Erythroblast (primary cell): Measurements from ENCODE around the gene ZMPSTE24.
"Not testable (repeated sequence)": the region's sequence is repeated elsewhere in the genome, so short reads cannot be mapped to it uniquely, and the experiment has no call there.

ENCODE experiments used
- DNase-seq, 2 experiments: peaks; one replicate each; lab custom pipeline; 2025; lab: John Stamatoyannopoulos, UW
- GATA1 ChIP-seq: IDR thresholded peaks from 2 replicates; pipeline ENCODE4 v1.6.1; 2011; ENCODE audit warnings: low read depth, mild to moderate bottlenecking, control low read depth, low read length, moderate library complexity
- POLR2A ChIP-seq: IDR thresholded peaks from 2 replicates; pipeline ENCODE4 v1.6.1; 2011; ENCODE audit warnings: mild to moderate bottlenecking, low read length

The ZMPSTE24 gene

DNA sequence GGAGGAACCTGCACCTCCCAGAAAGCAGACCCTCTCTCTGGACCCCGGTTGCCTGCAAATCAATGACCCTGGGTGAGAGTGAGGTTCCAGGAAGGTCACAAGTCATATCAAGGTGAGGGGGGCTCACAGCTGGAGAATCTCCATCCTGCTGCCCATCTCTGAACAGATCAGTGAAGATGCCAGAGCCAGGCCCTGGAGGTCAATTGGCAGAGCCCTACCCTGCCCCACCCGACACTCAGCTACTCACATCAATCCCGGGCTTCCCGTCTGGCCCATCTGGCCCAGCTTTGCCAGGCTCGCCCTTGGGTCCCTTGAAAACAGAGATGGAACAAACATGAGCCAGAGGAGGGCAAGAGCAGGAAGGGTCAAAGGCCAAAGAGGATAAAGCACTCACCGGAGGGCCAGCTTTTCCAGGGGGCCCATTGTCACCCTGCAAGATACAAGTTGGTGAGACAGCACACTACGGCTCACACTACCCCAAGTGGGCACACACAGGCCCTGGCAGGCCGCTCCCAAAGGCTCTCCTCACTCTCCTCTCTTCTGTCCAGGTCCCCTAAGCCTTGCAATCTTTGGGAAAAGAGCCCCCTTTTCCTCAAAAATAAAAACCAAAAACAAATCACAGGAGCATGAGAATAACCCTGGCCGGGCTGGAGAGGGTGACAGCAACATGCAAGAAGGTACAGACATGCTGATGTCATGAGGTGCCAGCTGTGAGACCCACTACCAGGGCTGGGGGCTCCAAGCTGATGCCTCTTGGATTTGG lies 56.1 kb downstream of the ZMPSTE24 start:
- DNase-seq, result peak in 1 of 2 experiments; percentile 41
- TF ChIP-seq GATA1 (no peak), POLR2A (no peak)

DNA sequence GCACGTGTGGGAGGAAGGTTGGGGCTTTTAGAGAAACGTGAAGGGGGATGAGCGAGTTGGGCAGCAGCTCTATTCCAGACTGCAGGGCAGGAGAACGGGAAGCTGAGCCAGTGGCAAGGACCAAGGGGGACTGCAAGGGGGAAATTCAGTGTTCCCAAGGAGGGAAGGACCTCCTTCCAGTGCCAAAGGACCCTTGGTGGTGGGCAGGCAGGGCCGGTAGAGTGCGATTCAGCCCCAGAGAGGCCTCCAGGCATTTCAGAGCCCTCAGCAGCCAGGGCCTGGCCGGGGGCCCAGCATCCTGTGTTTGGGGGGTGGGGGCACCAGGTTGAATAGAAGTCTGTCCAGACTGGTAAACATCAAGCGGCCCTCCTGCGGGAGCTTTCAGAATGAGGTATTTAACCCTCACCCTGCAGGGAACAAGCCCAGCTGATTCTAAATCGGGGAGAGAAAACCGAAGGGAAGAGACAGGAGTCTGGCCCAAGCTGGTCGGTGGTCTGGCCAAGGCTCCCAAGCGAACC lies 56.7 kb downstream of the ZMPSTE24 start:
- TF ChIP-seq GATA1 (no peak), POLR2A (no peak)
- DNase-seq, result no peak

DNA sequence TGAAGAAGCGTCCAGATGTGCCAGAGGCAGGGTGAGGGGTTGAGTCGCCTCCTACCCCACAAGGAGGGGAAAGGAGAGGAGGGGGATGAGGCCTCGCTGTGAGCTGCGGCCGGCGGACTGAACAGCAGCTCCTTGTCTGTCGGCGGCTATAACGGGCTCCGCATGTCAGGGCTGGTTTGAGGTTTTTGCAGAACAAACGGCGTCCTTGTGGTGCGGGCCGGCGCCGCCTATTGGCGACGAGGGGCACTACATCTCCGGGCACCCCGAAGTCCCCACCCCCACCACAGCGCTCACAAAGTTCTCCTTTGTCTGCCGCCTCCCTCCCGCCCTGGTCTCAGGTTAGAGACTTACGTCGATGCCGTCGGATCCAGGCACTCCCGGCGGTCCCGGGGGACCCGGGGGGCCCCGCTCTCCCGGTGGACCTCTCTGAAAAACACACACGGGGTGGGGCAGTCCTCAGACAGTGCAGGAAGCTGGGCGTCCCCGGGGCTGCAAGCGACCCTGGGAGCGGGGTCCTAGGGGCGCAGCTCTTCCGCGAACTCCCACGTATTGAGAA lies 57.3 kb downstream of the ZMPSTE24 start:
- peak; percentile 89 to 93 for DNase-seq

DNA sequence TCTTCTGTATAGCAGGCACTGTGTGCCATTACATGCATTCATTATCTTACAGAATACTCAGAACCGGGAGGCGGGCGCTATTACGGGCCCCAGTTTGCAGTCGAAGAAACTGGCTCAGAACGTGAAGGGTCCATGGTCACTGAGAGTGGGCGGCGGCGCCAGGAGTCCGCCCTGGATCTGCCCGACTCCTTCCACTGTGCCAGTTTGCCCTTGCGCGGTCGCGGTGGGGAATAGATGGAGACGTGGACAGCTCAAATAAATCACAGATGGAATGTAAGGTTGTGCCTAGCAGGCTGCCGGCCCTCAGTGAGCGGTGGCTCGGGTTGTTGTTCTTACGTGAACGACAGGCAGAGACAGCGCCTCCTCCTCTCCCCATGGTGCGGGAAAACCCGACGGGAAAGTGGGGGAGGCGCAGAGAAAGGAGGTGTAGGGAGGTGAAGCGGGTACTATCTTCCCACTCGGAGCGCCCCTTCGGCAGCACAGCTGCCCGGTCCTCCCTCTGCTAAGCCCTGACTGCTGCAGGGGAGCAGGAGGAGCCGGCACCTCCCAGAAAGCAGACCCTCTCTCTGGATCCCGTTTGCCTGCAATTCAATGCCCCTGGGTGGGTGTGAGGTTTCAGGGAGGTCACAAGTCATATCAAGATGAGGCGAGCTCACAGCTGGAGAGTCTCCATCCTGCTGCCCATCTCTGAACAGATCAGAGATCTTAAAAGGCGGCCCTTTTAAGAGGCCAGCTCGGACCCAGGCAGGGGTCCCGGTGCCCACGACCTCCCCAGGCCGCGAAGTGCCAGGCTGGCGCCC lies 58.0 kb downstream of the ZMPSTE24 start:
- no peak for TF ChIP-seq POLR2A
- TF ChIP-seq GATA1, result no peak
- DNase-seq, result peak; percentile 40 to 62

More for the DNA sequence above, 57.3 kb downstream of the ZMPSTE24 start:
- TF ChIP-seq GATA1 (no peak), POLR2A (no peak)

- DNase-seq, result peak; percentile 40 to 62
- TF ChIP-seq GATA1 (no peak), POLR2A (no peak)
Measured at GRCh38 chr1:40316595-40317393, 58.8 kb downstream of the ZMPSTE24 start, which contains the start of gene COL9A2. COL9A2 (minus strand) TSS chr1:40317286; CDS start chr1:40317197, 89 bp downstream.

DNA sequence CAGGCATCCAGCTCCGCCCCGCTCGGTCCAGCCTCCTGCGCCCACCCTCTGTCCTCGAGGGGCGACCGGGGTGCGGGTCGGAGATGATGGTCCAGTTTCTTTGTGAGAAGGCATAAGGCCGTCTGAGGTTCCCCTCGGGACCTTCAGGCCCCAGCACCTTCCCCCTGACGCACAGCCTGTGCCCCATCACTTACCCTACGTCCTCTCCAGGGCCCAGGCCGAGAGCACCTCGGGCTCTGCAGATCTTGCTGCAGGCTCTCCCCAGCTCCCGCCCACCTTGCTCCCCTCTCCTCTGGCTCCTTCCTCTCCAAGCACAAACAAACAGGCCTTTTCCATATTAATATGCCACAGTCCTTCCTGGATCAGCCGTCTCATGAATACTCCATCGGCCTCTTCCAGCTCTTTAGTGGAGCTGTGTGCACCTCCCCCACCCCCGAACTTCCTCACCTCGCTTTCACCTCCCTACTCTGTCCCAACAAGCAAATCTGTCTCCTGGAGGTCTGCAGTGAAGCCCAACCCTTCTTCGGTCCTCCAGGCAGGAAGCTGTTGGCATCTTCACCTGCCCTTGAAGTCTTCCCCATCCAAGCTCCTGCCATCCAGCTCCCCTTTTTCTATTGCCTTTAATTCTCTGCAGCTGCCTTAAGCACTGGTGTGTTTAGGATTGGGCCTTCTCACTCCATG lies 59.5 kb downstream of the ZMPSTE24 start:
- TF ChIP-seq GATA1 (no peak), POLR2A (no peak)
- no peak for DNase-seq

DNA sequence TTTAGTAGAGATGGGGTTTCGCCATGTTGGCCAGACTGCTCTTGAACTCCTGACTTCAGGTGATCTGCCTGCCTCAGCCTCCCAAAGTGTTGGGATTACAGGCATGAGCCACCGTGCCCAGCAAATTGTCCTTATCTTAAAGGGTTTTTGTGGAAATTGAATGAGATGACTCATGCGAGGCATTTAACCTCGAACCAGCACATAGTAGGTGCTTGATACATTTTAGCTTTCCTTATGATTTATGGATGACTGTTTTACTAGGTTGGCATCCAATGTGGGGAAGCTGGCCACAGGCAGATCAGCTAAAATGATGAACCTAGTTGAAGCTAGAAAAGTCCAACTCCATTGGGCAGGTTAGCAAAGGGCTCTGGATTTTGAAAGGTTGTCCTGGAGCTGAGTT lies 60.4 kb downstream of the ZMPSTE24 start:
- DNase-seq, result no peak
- TF ChIP-seq POLR2A, result no peak
- TF ChIP-seq GATA1, result no peak

DNA sequence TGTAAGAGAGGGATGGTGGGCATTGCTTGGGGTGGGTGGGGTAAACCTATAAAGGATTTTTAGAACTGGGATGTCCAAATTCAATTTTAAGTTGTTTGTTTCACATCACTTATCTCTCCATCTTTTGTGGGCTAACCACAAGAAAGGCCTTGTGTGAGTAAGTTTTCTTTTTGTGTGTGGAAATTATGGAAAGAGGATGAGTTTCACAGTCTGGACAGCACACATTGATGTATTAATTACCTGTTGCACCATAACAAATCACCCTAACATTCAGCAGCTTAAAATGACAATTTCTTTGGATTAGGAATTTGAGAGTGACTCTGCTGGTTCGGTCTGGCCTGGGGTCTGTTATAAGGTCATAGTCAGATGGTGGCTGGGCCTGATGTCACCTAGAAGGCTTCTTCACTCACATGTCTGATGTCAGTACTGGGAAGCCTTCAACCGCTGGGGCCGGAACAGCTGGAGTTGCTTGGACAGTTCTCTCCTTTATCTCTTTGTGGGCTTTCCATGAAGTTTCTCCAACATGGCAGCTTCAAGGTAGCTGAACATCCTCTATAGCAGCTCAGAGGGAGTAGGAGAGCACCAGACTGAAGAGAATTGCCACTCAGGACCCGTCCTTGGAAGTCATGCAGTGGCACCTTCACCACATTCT lies 61.1 kb downstream of the ZMPSTE24 start:
- no peak for TF ChIP-seq POLR2A
- TF ChIP-seq GATA1, result no peak

DNA sequence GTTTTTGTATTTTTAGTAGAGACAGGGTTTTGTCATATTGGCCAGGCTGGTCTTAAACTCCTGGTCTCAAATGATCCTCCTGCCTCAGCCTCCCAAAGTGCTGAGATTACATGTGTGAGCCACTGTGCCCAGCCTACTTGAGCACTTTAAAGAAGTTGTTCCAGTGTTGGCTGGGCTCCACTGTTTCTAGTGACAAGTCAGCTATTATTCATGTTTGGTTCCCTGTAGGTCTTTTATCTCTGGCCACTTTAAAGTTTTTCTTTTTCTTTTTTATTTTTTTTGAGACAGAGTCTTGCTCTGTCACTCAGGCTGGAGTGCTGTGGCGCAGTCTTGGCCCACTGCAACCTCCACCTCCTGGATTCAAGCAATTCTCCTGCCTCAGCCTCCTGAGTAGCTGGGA lies 73.4 kb downstream of the ZMPSTE24 start:
- DNase-seq, result not testable (repeated sequence)

More for the DNA sequence above, 61.1 kb downstream of the ZMPSTE24 start:
- no peak for DNase-seq

DNA sequence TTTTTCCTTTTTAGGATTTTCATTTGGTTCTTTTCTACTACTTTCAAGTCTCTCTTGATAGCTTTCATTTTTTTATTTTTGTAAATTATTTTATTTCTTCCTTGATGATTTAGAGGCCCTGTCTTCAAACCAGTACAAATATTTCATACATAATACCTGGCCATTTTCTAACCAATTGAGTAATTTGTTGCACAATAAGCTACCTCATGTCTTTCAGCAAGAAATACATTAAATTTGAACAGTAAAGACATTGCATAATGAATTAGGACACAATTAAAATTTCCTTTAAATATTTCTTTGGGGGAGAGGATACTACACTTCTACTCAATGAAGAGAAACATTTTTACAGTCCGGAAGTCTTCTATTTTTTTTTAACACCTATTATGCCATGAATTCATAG lies 74.7 kb downstream of the ZMPSTE24 start:
- TF ChIP-seq POLR2A, result no peak
- TF ChIP-seq GATA1, result no peak
- no peak for DNase-seq

GRCh38 chr1:40337443-40337842 lies 79.4 kb downstream of the ZMPSTE24 start:
- TF ChIP-seq POLR2A (no peak), GATA1 (no peak)
- DNase-seq, result no peak

DNA sequence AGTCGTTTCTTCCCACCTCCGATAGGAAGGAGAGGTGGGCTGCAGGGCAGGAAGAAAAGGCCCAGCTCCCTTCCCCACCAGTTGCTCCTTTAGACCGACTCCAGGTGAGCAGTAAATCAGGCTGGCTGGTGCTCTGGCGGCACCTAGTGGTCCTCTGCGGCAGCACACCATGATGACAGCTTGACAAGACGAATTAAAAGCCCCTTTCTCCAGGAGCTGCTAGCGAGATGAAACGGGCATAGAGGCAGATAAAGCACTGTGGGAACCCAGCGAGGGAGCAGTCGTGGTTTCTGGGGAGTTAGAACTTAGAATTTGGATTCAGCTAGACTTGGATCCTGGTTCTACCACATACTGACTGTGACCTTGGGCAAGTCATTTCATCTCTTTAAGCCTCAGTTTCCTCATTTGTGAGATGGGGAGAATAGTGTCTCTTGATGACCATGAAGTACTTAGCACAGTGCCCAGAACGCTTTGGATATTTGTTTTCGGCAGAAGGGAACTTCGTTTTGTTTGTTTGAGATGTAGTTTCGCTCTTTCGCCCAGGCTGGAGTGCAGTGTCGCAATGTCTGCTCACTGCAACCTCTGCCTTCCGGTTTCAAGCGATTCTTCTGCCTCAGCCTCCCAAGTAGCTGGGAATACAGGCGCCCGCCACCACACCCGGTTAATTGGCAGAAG lies 80.8 kb downstream of the ZMPSTE24 start:
- TF ChIP-seq GATA1, result no peak
- TF ChIP-seq POLR2A, result no peak
- peak; percentile 84 to 92 for DNase-seq
